Astrocyte of the hippocampus (primary cell): ENCODE data around the gene SPARCL1.
A peak's percentile ranks its signal among the peaks of the same experiment; 100 is the strongest.
"Not testable (repeated sequence)": the region's sequence is repeated elsewhere in the genome, so short reads cannot be mapped to it uniquely, and the experiment has no call there.

Experiments
- DNase-seq: peaks from one replicate; pipeline ENCODE4 v3.0.0; 2011; ENCODE audit warnings: low read depth, low spot score

Gene SPARCL1

GRCh38 chr4:87502580-87503238 lies 26.5 kb downstream of the SPARCL1 start:
- peak; percentile 74 for DNase-seq

DNA sequence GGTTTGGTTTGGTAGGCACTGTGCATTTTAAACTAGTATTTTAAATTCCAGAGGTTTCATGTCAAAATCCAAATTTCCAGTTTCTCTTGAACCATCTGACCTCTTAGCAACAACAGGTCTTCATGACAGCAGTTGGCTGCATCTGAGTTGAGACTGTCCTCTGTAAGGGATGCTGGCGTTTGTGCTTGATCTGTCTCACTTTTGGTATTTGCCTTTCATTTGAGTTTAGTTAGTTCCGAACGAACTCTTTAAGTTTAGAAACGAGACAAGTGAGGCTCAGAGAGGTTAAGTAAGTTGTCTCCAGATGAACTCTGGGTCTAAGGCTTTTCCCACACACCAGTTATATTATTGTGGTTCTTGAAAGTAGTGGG lies 29.1 kb downstream of the SPARCL1 start:
- no peak for DNase-seq

DNA sequence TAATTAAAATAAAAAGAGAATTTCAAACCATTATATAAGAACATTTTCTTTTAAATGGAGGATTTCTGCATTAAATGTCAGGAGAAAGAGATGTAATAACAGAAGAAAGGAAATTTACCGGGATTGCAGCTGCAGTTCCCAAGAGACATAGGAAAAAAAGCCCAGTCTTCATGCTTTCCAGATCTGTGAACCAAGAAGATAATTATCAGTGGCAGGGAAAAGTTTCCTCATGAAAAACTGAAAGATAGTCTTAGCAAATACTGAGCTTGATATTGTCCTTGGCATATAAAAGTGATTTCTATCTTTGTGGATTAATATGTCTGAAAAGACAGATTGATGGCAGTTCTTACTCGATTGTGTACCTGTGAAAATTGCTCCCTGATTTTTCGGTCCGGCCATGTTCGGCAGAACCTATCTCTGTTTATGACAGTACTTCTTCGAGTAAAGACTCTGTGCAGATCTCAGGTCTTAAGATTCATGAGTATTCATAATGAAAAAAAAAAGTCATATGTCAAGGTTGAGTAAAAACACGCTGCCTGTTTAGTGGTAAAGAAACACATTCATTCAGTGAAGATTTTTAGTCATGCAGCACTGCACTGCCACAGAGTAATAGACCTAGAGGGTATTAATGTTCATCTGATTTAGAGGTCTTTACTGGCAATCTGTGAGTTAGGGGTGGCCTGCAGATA lies 29.6 kb downstream of the SPARCL1 start:
- DNase-seq, result no peak

DNA sequence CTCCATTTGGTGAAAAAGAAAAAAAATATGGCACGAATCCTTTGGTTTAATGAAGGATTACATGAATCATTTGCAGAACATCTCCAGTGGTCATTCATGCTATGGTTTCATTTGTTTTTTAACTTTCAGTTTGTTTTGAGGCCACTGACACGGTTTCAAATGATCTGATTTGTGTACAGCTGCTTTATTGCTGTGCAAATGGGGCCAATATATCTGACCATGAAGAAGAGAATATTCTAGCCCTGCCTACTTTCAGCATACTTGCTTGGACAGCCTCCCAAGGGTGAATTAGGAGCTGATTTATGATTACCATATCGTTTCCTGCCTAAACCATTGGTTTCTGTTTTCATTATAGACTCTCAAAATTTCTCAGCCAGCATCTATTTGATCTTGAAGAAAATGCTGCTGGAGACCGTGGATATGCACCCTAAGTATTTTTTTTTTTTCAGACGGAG lies 30.7 kb downstream of the SPARCL1 start:
- DNase-seq, result no peak

DNA sequence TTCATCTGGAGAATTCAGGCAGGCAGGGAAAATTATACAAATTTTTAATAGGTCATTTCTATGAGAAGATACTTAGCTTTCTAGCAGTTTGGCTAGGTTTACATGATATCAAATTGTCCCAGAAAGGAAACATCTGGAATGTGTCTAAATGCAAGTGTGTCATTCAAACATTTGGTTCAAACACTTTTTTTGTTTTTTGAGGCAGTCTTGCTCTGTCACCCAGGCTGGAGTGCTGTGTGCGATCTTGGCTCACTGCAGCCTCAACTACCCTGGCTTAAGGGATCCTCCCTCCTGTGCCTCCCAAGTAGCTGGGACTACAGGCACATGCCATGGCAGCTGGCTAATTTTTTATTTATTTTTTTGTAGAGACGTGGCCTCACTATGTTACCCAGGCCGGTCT lies 31.6 kb downstream of the SPARCL1 start:
- DNase-seq, result no peak

- DNase-seq, result no peak
These were observed 32.0 kb downstream of the SPARCL1 start for GRCh38 chr4:87497159-87497558.

GRCh38 chr4:87493115-87493514 lies 36.1 kb downstream of the SPARCL1 start:
- no peak for DNase-seq

GRCh38 chr4:87491851-87492250 lies 37.3 kb downstream of the SPARCL1 start:
- DNase-seq, result not testable (repeated sequence)

DNA sequence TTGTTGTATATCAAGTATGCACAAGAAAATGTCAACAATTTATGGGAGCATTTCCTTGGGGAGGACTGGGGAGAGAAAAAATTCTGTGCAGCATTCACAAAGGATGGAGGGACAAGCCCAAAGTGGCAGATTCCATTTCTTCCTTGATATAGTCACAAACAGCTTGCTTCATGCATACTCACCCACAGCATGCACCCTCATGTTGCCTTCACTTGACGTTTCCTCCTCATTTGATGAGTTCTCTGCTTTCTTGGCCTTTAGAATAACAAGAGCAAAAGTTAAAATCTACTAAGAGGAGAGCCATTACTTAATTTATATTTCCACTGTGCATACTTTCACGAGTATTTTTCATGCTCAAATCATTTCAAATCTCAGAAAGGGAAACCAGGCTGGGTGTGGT lies 37.7 kb downstream of the SPARCL1 start:
- no peak for DNase-seq

GRCh38 chr4:87490664-87491369 lies 38.4 kb downstream of the SPARCL1 start:
- no peak for DNase-seq

DNA sequence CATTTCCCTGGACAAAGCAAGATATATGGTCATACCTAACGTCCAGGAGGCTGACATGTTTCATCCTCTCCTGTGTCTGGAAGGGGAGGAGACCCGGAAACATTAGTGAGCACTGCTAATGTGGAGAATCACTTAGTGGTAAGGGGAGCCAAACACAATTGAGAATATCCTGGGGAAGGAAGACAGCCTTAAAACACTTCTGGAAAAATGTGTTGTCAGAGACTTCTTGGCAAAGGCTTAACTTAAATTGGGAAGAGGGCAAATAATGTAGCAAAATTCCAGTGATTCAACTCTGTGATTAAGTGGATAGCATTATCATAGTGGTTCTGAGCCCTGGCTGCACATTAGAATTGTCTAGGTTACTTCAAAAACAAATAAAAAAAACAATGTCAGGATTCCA lies 39.5 kb downstream of the SPARCL1 start:
- DNase-seq, result no peak

GRCh38 chr4:87488666-87489065 lies 40.5 kb downstream of the SPARCL1 start:
- DNase-seq, result not testable (repeated sequence)

DNA sequence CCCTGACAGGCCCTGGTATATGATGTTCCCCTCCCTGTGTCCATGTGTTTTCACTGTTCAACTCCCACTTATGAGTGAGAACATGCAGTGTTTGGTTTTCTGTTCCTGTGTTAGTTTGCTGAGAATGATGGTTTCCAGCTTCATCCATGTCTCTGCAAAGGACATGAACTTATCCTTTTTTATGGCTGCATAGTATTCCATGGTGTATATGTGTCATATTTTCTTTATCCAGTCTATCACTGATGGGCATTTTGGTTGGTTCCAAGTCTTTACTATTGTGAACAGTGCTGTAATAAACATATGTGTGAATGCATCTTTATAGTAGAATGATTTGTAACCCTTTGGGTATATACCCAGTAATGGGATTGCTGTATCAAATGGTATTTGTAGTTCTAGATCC lies 45.9 kb downstream of the SPARCL1 start:
- DNase-seq, result not testable (repeated sequence)

DNA sequence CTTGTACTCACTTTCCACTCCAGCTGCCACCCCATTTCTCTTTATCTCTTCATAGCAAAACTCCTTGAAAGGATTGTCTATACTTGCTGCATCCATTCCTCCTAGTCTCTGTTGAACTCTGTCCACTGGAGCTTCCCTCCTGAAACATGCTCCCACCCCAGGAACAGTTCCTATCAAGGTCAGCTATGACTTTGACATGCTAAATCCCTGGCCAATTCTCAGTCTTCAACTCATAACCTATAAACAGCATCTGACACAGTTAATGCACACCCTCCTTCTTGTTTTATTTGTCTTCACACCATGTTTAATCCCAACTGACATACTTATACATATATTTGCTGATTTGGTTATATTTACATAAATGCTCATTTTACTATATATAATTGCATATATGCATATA lies 47.8 kb downstream of the SPARCL1 start:
- no peak for DNase-seq

DNA sequence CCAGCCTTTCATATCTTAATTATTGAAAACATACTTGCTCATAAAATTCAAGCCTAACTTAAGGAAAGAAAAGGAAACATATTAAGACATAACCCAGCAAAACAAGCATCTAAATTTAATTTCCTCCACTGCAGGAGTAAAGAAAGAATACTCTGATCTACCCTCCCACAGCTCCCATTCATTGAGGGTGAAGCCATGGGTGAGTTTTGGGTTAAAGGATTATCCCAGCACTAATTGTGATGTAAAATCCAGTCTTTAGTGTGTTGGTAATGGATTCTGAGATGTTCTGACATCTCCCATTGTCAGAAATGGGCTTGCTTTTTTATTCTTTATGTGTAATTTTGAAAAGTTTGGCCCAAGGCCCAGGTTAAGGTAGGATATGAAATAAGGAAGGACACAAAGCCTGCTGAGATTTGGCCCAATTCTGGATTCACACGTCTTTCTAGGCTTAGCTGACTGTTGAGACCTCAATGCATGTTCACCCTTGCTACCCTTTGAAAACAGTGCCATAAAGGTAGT lies 50.4 kb downstream of the SPARCL1 start:
- no peak for DNase-seq

GRCh38 chr4:87476934-87477333 lies 52.2 kb downstream of the SPARCL1 start:
- DNase-seq, result no peak

GRCh38 chr4:87469390-87469789 lies 59.8 kb downstream of the SPARCL1 start:
- DNase-seq, result no peak

- DNase-seq, result peak; percentile 63
These were observed 63.3 kb downstream of the SPARCL1 start for GRCh38 chr4:87465739-87466366.

GRCh38 chr4:87462102-87462501 lies 67.1 kb downstream of the SPARCL1 start:
- DNase-seq, result no peak

- DNase-seq, result no peak
These were observed 67.9 kb downstream of the SPARCL1 start for GRCh38 chr4:87461281-87461700.

- no peak for DNase-seq
These were observed 70.3 kb downstream of the SPARCL1 start for GRCh38 chr4:87458913-87459312.

DNA sequence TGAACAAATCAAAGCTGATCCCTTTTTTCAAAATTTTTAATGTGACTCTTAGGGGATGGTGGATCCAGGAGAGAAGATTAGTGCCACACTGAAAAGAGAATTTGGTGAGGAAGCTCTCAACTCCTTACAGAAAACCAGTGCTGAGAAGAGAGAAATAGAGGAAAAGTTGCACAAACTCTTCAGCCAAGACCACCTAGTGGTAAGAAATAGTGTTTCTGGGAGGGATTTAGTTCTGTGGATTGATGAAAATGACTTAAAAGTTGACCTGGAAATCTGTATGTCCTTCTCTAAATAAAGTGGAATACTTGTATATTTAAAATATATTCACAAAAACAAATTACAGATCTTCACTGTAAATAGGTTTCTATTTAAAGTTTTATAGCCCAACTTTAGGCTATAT lies 77.6 kb downstream of the SPARCL1 start:
- no peak for DNase-seq
